ENCODE measurements around the gene IL27RA.

Gene IL27RA

GRCh38 chr19:14089412-14089661 is 57.8 kb downstream of the IL27RA start:
- DNase-seq (ENCODE audit: low read depth): no peak

GRCh38 chr19:14089662-14090508 is 58.3 kb downstream of the IL27RA start:
- DNase-seq (ENCODE audit: low read depth): peak; percentile 70

GRCh38 chr19:14090509-14091080 is 59.0 kb downstream of the IL27RA start, which contains the start of gene SAMD1:
SAMD1 (minus strand) TSS chr19:14090751.
- DNase-seq (ENCODE audit: low read depth): peak; percentile 84

- peak; percentile 52 for DNase-seq (ENCODE audit: low read depth)
Observed at GRCh38 chr19:14091081-14091812, 59.7 kb downstream of the IL27RA start.

GRCh38 chr19:14091813-14092462 is 60.4 kb downstream of the IL27RA start:
- no peak for DNase-seq (ENCODE audit: low read depth)

GRCh38 chr19:14093117-14093823 is 61.7 kb downstream of the IL27RA start:
- no peak for DNase-seq (ENCODE audit: low read depth)

- DNase-seq (ENCODE audit: low read depth): no peak
Observed at GRCh38 chr19:14094854-14095253, 63.3 kb downstream of the IL27RA start.

GRCh38 chr19:14096272-14096992 is 64.9 kb downstream of the IL27RA start:
- DNase-seq (ENCODE audit: low read depth): no peak

GRCh38 chr19:14097532-14098151 is 66.1 kb downstream of the IL27RA start:
- no peak for DNase-seq (ENCODE audit: low read depth)

GRCh38 chr19:14101003-14101545 is 69.5 kb downstream of the IL27RA start:
- no peak for DNase-seq (ENCODE audit: low read depth)

GRCh38 chr19:14102102-14102696 is 70.6 kb downstream of the IL27RA start:
- no peak for DNase-seq (ENCODE audit: low read depth)

GRCh38 chr19:14102756-14103155 is 71.2 kb downstream of the IL27RA start:
- DNase-seq (ENCODE audit: low read depth): no peak
